ENCODE measurements around the gene PPP1R9B. TPM values are rescaled to one million over a fixed set of nuclear protein-coding genes. Genes with fewer than 3 reads are reported as not detected.

PPP1R9B gene
- total RNA-seq, 120 experiments from 2014 or later = 74.6 to 225 (median 160) TPM

Other genes with a start within 250 kb of the PPP1R9B start
- gene DLX4, start 181.5 kb downstream of the PPP1R9B start, total RNA-seq = 1 to 10 TPM in 20 of 120 experiments, under 1 TPM in 41, not detected in 59; 0.27 to 2.5 (median 0.76) TPM
- gene DLX3, start 155.5 kb downstream of the PPP1R9B start, total RNA-seq = under 1 TPM in 49 of 120 experiments, not detected in 71; 0.14 to 0.93 (median 0.37) TPM
- 10 to 100 TPM; 12.7 to 53.3 (median 33.2) TPM for gene ITGA3, start 94.6 kb downstream of the PPP1R9B start, total RNA-seq
- 100 to 1,000 TPM in 115 of 120 experiments, 10 to 100 TPM in 5; 87.1 to 176 (median 131) TPM for gene PDK2, start 55.3 kb downstream of the PPP1R9B start, total RNA-seq
- 100 to 1,000 TPM in 2 of 120 experiments, 10 to 100 TPM in 118; 17.9 to 122 (median 58.2) TPM for gene SAMD14, start 20.5 kb downstream of the PPP1R9B start, total RNA-seq
- gene SGCA, start 15.3 kb upstream of the PPP1R9B start, total RNA-seq = 1 to 10 TPM in 57 of 120 experiments, under 1 TPM in 26, not detected in 37; 0.37 to 7.6 (median 1.3) TPM
- 10 to 100 TPM in 16 of 120 experiments, 1 to 10 TPM in 95, under 1 TPM in 9; 0.25 to 23.1 (median 3.3) TPM for gene COL1A1, start 51.0 kb upstream of the PPP1R9B start, total RNA-seq
- 1 to 10 TPM in 4 of 120 experiments, under 1 TPM in 26, not detected in 90; 0.14 to 2.1 (median 0.43) TPM for gene TMEM92, start 123.8 kb upstream of the PPP1R9B start, total RNA-seq
- gene XYLT2, start 195.4 kb upstream of the PPP1R9B start, total RNA-seq = 10 to 100 TPM; 13.3 to 28.9 (median 19.3) TPM
- gene MRPL27, start 222.5 kb upstream of the PPP1R9B start, total RNA-seq = 10 to 100 TPM; 38.9 to 85.2 (median 61.6) TPM
- gene EME1, start 222.6 kb upstream of the PPP1R9B start, total RNA-seq = 1 to 10 TPM in 73 of 120 experiments, under 1 TPM in 36, not detected in 11; 0.19 to 4.9 (median 1.3) TPM
- 10 to 100 TPM; 26.1 to 54.3 (median 38.0) TPM for gene LRRC59, start 246.8 kb upstream of the PPP1R9B start, total RNA-seq

Measured in dorsolateral prefrontal cortex (tissue), 118 donors.